Measurements from ENCODE around the gene DEGS2.
"Not testable (repeated sequence)": the region's sequence is repeated elsewhere in the genome, so short reads cannot be mapped to it uniquely, and the experiment has no call there.

Gene DEGS2

DNA sequence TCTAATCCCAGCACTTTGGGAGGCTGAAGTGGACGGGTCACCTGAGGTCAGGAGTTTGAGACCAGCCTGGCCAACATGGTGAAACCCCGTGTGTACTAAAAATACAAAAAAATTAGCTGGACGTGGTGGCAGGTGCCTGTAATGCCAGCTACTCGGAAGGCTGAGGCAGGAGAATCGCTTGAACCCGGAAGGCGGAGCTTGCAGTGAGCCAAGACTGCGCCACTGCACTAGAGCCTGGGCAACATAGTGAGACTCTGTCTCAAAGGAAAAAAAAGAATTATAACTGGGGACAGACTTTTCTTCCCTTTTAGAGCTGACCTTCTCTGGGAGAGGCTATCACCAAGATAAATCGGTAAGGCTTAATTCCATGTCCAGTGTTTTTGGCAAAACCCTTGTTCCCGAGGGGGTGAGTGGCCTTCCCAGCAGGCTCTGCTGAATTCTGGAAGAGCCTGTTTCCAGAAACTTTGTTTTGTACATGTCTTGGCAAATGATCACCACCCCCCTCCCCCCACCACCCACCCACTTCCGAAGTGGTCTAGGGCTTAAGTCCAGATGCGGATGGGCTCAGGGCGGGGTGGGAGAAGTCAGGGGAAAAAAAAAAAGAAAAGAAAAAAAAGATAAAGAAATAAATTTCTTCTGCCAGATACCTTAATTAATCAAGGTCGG, 32.3 kb upstream of the DEGS2 start:
- FAIRE-seq (no peak), DNase-seq (ENCODE audit: insufficient read length, low spot score) (no peak)
- TF ChIP-seq POLR2A (IDR thresholded peaks at IDR 0.05; ENCODE audit: low read depth, low read length): no peak

DNA sequence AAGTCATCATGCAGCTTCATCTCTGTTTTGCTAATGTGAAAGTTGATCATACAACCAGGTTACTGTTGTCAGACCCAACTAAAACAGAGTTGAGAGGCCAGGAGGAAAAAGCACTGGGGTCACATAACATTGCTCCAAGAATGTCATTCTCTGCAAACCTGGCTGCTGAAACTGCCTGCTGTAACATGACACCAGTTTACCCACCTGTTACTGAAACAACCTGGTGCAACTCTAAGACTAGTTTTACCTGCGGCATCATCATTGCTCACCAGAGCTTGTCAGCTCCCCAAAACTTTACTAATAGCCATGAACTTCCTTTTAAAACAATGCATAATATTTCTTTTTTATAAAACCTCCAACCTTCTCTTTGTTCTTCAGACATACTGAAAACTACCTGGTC, 30.7 kb upstream of the DEGS2 start:
- TF ChIP-seq POLR2A (IDR thresholded peaks at IDR 0.05; ENCODE audit: low read depth, low read length): no peak
- FAIRE-seq: no peak
- DNase-seq (ENCODE audit: insufficient read length, low spot score): no peak

DNA sequence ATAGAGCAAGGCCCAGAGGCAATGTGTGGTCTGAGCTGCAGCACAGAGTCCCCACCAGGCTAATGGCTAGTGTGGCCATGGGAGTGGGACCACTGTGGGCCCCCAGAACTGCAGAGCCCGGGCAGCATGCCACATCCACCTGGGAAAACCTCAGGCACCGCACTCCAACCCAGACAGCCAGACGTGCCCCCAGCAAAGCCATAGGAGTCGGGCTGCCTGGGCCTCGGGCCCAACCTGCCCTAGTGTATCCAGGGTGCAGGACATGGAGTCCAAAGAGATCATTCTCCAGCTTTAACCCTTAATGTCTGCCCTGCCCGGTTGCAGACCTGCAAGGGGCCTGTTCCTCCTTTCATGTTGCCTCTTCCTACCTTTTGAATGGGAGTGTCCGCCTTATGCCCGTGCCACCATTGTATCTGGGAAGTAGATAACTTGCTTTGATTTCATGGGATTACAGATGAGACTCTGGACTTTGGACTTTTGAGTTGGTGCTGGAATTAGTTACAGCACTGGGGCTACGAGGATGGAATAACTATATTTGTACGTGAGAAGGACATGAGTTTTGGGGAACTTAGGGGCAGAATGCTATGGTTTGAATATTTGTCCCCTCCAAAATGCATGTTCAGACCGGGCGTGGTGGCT, 29.1 kb upstream of the DEGS2 start:
- FAIRE-seq: no peak
- TF ChIP-seq POLR2A (IDR thresholded peaks at IDR 0.05; ENCODE audit: low read depth, low read length): no peak
- no peak for DNase-seq (ENCODE audit: insufficient read length, low spot score)

DNA sequence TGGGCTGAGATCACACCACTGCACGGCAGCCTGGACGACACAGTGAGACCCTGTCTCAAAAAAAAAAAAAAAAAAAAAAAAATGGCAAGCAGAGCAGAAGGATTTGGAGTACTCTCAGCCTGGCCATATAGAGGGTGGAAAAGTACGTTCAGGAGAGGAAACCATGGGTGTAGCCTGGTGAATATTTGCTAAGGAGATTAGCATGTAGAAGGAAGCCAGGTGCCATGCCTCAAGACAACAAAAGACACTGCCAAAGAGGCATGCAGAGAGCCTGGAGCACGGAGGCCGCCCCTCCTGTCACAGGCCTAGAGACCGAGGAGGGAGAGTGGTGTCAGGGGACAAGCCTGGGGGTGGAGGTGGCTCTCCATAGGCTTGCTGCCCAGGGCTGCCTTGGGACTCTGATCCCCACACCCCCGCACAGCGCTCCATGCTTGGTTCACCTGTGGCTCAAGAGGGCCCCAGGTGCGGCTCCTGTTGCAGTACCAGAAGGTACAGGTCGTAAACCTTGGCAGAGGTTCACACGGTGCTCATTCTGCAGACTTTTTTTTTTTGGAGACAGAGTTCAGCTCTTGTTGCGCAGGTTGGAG, 27.9 kb upstream of the DEGS2 start:
- FAIRE-seq (no peak), DNase-seq (ENCODE audit: insufficient read length, low spot score) (no peak)
- TF ChIP-seq POLR2A (IDR thresholded peaks at IDR 0.05; ENCODE audit: low read depth, low read length): no peak

DNA sequence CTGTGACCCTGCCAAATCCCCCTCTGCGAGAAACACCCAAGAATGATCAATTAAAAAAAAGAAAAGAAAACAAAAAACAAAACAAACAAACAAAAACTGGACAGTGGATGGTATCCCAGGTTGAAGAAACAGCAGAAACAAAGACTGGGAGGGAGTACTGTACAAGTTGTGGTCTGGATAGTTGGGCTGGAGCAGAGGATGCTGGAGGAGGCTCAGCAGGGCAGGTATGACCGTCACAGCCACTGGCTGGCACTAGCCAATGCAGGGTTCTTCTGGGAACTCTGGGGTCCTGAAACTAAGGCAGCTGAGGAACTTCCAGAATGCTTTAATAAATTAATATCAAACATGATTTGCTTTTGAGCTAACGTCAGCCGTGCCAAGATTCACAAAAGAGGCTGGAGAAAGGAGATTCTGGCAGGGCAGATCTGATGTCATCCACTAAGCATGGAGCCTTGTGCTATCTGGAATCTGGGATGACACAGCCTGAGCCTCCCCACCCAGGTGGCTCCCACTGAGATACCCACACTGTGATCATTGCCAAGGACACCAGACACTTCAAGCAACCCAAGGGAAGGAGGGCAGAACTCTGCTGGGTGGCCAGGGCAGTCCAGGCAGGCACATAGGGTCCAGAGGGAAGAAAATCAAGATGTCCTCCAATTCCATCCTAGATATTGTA, 22.6 kb upstream of the DEGS2 start:
- DNase-seq (ENCODE audit: insufficient read length, low spot score); FAIRE-seq: not testable (repeated sequence)

DNA sequence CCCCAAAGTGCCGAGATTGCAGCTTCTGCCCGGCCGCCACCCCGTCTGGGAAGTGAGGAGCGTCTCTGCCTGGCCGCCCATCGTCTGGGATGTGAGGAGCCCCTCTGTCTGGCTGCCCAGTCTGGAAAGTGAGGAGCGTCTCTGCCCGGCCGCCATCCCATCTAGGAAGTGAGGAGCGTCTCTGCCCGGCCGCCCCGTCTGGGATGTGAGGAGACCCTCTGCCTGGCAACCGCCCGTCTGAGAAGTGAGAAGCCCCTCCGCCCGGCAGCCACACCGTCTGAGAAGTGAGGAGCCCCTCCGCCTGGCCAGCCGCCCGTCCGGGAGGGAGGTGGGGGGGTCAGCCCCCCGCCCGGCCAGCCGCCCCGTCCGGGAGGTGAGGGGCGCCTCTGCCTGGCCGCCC, 21.2 kb upstream of the DEGS2 start:
- DNase-seq (ENCODE audit: insufficient read length, low spot score); FAIRE-seq: not testable (repeated sequence)

DNA sequence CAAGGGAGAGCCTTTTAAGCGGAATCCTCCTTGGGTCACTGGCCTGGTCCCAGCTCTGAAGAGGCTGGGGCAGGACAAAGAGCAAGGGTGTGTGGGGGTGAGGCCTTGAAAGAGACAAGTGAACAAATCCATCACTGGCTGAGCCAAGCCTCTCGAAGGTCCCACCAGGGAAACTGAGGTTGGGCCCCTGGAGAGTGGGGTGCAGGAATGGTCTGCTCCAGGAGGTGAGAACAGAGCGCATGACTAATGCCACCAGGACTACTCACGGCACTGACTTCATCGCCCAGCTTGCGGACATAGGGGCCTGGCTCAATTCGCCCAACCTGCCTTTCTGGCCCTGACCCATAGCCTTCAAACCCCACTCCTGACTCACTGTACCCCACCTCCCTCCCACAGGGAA, 19.2 kb upstream of the DEGS2 start:
- TF ChIP-seq POLR2A (IDR thresholded peaks at IDR 0.05; ENCODE audit: low read depth, low read length): no peak
- DNase-seq (ENCODE audit: insufficient read length, low spot score): no peak
- no peak for FAIRE-seq

DNA sequence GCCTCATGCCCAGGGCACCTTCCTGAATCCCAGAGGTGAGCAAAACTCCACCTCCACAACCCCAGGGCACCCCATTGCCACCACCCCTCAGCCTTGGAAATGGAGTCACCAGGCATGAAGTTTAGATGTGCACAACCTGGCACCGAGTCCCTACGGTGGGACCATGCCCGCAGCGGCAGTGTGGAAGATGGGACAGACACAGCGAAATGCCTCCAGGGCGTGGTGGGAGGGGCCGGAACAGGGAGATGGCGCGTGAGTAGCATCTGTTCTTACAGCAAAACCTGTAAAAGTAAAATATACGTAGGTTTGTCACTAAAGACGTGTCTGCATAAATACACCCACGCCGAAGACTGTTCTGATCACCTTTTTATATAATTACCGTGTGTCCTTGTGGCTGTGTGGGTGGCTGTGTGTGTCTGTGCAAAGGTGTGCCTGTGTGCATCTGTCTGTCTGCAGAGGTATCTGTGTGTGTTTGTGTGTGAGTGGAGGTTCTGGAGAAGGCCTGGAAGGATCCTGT, 17.4 kb upstream of the DEGS2 start:
- DNase-seq (ENCODE audit: insufficient read length, low spot score) (no peak), FAIRE-seq (no peak)
- TF ChIP-seq POLR2A (IDR thresholded peaks at IDR 0.05; ENCODE audit: low read depth, low read length): no peak

DNA sequence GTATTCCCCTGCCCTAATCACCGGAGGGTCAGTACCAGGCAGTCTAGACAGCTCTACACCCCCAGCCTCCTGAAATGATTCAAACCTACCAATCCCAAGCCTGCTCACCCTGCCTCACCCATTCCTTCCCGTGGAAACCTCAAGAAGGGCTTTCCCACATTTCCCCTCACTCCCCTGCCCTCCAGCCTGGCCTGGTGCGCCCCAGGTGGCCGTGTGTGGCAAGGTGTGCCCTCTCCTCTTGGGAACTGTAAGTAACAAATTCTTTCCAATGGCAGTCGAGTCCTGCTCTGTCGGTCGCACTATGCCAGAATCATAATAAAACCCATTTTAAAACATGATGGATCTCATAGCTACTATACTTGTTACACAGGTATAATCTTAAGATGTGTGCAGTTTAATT, 13.9 kb upstream of the DEGS2 start:
- no peak for FAIRE-seq
- TF ChIP-seq POLR2A (IDR thresholded peaks at IDR 0.05; ENCODE audit: low read depth, low read length): no peak
- DNase-seq (ENCODE audit: insufficient read length, low spot score): no peak

DNA sequence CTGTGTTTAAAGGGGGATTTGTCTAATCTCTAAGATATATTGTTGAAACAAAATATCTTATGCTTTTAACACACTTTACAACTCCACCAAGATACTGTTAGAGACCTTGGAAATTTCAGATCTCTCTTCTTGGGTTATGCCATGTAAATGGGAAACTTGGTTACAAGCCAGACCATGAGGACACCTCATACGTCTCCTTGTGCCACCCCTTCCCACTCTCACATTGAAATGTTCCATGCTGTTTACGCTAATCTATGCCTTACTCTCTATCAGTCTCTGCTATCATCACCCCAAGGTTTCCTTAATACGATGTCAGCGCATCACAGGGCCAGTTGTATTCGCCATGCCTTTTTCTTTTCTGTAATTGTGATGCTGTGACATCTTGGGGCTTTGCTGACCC, 13.4 kb upstream of the DEGS2 start:
- TF ChIP-seq POLR2A (IDR thresholded peaks at IDR 0.05; ENCODE audit: low read depth, low read length): no peak
- FAIRE-seq (no peak), DNase-seq (ENCODE audit: insufficient read length, low spot score) (no peak)

DNA sequence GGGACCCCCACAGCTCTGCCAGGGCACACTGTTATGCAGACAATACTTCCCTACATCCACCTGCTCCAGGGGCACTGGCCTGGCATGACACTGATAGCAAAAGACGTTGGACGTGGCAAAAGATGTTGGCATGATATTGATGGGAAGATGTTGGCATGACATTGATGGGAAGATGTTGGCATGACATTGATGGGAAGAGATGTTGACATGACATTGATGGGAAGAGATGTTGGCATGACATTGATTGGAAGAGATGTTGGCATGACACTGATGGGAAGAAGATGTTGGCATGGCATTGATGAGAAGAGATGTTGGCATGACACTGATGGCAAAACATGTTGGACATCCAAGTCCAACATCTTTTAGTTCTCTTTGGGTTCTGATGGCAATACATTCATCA, 11.4 kb upstream of the DEGS2 start:
- FAIRE-seq: no peak
- no peak for DNase-seq (ENCODE audit: insufficient read length, low spot score)

DNA sequence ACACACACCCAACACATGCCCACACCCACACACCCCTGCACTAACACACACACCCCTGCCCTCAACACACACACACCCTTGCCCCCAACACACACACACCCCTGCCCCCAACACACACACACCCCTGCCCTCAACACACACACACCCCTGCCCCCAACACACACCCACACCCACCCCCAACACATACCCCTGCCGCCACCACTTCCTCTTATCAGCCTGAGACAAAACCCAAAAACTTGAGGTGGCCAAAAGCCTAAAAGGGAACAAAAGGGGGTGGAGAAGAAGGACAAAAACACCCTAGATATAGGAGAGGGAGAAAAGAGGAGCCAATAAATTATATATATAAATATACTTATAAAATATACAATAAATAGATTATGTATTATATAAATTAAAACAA, 9.1 kb upstream of the DEGS2 start:
- no peak for TF ChIP-seq POLR2A (IDR thresholded peaks at IDR 0.05; ENCODE audit: low read depth, low read length)
- FAIRE-seq: no peak
- DNase-seq (ENCODE audit: insufficient read length, low spot score): no peak

More for the DNA sequence above, 11.4 kb upstream of the DEGS2 start:
- no peak for TF ChIP-seq POLR2A (IDR thresholded peaks at IDR 0.05; ENCODE audit: low read depth, low read length)

DNA sequence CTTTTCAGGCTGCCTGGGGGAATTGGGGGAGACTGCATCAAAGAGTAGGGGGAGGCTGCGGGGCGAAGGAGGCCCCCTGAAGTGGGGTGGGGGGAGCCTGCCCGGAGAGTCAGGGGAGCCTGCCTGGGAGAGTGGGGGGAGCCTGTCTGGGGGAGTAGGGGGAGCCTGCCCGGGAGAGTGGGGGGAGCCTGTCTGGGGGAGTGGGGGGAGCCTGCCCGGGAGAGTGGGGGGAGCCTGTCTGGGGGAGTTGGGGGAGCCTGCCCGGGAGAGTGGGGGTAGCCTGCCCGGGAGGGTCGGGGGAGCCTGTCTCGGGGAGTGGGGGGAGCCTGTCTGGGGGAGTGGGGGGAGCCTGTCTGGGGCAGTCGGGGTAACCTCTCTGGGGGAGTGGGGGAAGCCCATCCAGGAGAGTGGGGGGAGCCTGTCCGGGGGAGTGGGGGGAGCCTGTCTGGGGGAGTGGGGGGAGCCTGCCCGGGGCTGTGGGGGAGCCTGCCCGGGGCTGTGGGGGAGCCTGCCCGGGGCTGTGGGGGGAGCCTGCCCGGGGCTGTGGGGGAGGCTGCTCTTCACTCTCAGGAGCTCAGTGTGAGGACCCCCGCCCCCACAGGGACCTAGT, 6.5 kb upstream of the DEGS2 start:
- TF ChIP-seq POLR2A (IDR thresholded peaks at IDR 0.05; ENCODE audit: low read depth, low read length): no peak
- no peak for FAIRE-seq
- no peak for DNase-seq (ENCODE audit: insufficient read length, low spot score)

DNA sequence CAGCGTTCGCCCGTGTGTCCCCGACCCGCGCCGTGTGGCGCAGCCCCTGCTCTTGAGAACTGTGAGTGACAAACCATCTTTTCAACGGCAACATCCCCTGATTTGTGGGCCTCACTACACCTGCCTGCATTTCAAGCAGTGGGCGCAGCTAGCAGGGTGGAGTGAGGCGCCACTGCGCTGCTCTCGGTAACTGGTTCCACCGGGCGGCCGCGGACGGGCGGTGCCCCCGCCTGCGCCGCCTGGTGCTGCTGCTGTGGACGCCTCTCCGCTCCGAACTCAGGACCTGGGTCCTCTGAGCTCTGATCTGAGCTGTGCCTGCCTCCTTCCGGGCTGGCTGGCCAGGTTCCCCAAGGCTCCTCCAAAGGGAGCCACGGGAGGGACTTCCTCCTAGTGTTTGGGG, 5.9 kb upstream of the DEGS2 start:
- TF ChIP-seq POLR2A (IDR thresholded peaks at IDR 0.05; ENCODE audit: low read depth, low read length): no peak

More for the DNA sequence above, 5.9 kb upstream of the DEGS2 start:
- DNase-seq (ENCODE audit: insufficient read length, low spot score): no peak
- FAIRE-seq: no peak
